ENCODE measurements around the gene MSX1. TPM values are rescaled to one million over a fixed set of nuclear protein-coding genes. Genes with fewer than 3 reads are reported as not detected.

MSX1 gene
- total and polyA plus RNA-seq, 7 experiments from 2014 or later, result not detected

DNA sequence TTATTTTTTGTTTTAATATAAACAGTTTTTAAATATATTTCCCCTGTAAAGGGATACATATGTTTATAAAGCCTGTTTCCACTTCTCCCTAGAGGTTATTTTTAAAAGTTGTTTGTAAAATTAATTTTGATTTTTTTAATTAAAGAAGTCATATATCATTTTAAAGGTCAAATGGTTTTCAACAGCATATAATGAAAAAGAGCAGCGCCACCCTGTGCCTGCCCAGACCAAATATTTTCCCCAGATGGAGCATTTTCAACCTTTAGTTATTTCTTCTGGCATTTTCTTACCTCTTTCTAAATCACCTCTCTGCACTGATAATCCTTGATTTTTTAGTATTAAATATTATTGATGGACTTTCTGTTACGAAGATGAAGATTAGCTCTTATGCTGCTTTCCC lies 21.0 kb downstream of the MSX1 start:
- Mint-ChIP-seq H3K4me3 (no peak overlapping the region), H3K27ac (no peak overlapping the region), H3K36me3 (no peaks in the 10 kb centered on the region), H3K27me3 (peaks cover 8 to 48% (median 44%) of the 10 kb centered on the region in 5 donors), H3K9me3 (no peaks in the 10 kb centered on the region), H3K4me1 (no peaks in the 10 kb centered on the region)
- Histone ChIP-seq H3K4me3 (ENCODE audit: low read length) (no peak overlapping the region), H3K27me3 (ENCODE audit: control insufficient read depth in 2 of 2, insufficient read depth in 2 of 2, low read length in 2 of 2) (no peaks in the 10 kb centered on the region), H3K4me1 (ENCODE audit: control insufficient read depth in 2 of 2, insufficient read depth in 2 of 2, low read length in 2 of 2) (no peaks in the 10 kb centered on the region), H3K36me3 (ENCODE audit: control insufficient read depth in 2 of 3, insufficient read depth in 3 of 3, low read length in 3 of 3) (no peaks in the 10 kb centered on the region), H3K9me3 (ENCODE audit: control insufficient read depth in 2 of 3, low read length in 3 of 3) (no peaks in the 10 kb centered on the region), H3K27ac (ENCODE audit: low read depth, low read length) (no peak overlapping the region)
- DNase-seq, result no peak
- intact Hi-C loops (cut with micrococcal nuclease), result loop anchor here in 1 of 2 donors (1.0 kb wide), 1 partner anchor 392 kb away; no protein-coding TSS in a partner anchor
- CTCF ChIA-PET, result no interaction called here
- POLR2A ChIA-PET, result no interaction called here
- no peak for ATAC-seq

DNA sequence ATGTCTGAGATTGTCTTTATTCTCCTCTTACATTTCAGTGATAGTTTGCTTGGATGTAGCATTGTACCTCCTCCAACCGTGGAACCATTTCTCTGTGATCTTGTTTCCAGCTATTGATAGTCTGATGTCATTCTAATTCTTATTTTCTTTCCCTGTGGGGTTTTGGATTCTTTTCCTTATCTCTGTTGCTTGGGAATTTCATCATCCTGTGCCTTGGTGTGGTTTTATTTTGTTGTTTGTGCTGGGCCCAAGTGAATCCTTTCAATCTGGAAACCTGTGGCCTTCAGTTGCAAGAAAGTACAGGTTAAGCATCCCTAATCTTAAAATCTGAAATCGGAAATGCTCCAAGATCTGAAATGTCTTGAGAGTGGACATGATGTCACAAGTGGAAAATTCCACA lies 22.0 kb downstream of the MSX1 start:
- CTCF ChIA-PET, result no interaction called here
- Histone ChIP-seq H3K9me3 (ENCODE audit: control insufficient read depth in 2 of 3, low read length in 3 of 3) (no peaks in the 10 kb centered on the region), H3K27me3 (ENCODE audit: control insufficient read depth in 2 of 2, insufficient read depth in 2 of 2, low read length in 2 of 2) (no peaks in the 10 kb centered on the region), H3K4me3 (ENCODE audit: low read length) (no peak overlapping the region), H3K36me3 (ENCODE audit: control insufficient read depth in 2 of 3, insufficient read depth in 3 of 3, low read length in 3 of 3) (no peaks in the 10 kb centered on the region), H3K27ac (ENCODE audit: low read depth, low read length) (no peak overlapping the region), H3K4me1 (ENCODE audit: control insufficient read depth in 2 of 2, insufficient read depth in 2 of 2, low read length in 2 of 2) (no peaks in the 10 kb centered on the region)
- peaks cover 8 to 43% (median 38%) of the 10 kb centered on the region in 5 donors for H3K27me3 Mint-ChIP-seq
- DNase-seq, result no peak
- intact Hi-C loops (cut with micrococcal nuclease), result no loop called here
- no peaks in the 10 kb centered on the region for H3K9me3 Mint-ChIP-seq
- POLR2A ChIA-PET, result no interaction called here
- H3K4me3 Mint-ChIP-seq, result no peak overlapping the region
- H3K36me3 Mint-ChIP-seq, result no peaks in the 10 kb centered on the region
- H3K4me1 Mint-ChIP-seq, result no peaks in the 10 kb centered on the region
- H3K27ac Mint-ChIP-seq, result no peak overlapping the region
- no peak for ATAC-seq

DNA sequence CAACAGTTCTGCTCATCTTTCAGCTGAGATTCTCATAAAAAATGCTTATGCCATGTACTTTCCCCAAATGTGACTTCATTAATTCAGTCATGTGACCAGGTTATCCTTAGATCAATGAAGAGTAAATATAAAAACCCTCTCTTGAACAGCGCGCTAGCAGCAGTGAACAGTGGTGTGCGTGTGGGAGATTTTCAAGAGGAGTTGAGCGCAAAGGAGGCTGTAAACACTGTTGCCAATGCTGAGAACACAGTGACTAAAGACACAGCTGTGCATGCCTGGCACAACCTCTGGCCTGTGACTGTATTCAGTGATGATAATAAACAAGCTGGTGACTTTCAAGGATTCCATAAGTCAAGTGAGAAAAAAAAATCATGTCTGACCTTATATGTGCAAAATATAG lies 25.1 kb downstream of the MSX1 start:
- H3K9me3 Mint-ChIP-seq, result no peaks in the 10 kb centered on the region
- no peaks in the 10 kb centered on the region for H3K4me1 Mint-ChIP-seq
- H3K4me3 ChIP-seq (ENCODE audit: low read length), result no peak overlapping the region
- H3K27ac ChIP-seq (ENCODE audit: low read depth, low read length), result no peak overlapping the region
- ATAC-seq, result no peak
- H3K27me3 Mint-ChIP-seq, result peaks cover 8 to 38% (median 24%) of the 10 kb centered on the region in 5 donors
- intact Hi-C loops (cut with micrococcal nuclease), result no loop called here
- H3K36me3 ChIP-seq (ENCODE audit: control insufficient read depth in 2 of 3, insufficient read depth in 3 of 3, low read length in 3 of 3), result no peaks in the 10 kb centered on the region
- no peak overlapping the region for H3K4me3 Mint-ChIP-seq
- no peak for DNase-seq
- H3K36me3 Mint-ChIP-seq, result no peaks in the 10 kb centered on the region
- ChIA-PET CTCF (no interaction called here), POLR2A (no interaction called here)
- H3K27me3 ChIP-seq (ENCODE audit: control insufficient read depth in 2 of 2, insufficient read depth in 2 of 2, low read length in 2 of 2), result no peaks in the 10 kb centered on the region
- H3K9me3 ChIP-seq (ENCODE audit: control insufficient read depth in 2 of 3, low read length in 3 of 3), result no peaks in the 10 kb centered on the region
- no peak overlapping the region for H3K27ac Mint-ChIP-seq
- no peaks in the 10 kb centered on the region for H3K4me1 ChIP-seq (ENCODE audit: control insufficient read depth in 2 of 2, insufficient read depth in 2 of 2, low read length in 2 of 2)

DNA sequence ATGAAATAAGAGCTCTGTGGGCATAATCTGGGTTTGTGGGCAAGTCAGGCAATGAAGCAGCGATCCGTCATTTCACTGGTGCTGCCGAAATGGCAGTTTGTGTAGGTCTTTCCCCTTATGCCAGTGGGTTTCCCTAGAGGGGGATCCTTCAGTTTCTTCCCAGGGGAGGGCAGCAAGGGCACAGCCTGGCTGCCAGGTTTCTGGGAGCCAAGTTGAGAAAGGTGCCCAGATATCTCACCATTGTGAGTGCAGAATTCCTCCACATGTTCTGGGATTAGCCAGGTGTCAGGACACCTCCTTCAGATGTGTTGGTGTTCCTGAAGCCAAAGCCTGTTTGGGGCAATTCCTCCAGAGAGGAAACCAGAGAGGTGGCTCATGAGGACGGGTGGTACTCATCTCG lies 28.0 kb downstream of the MSX1 start:
- peaks cover 3 to 39% (median 26%) of the 10 kb centered on the region in 5 donors for H3K27me3 Mint-ChIP-seq
- ChIA-PET POLR2A (no interaction called here), CTCF (no interaction called here)
- no peak overlapping the region for H3K27ac Mint-ChIP-seq
- intact Hi-C loops (cut with micrococcal nuclease), result no loop called here
- no peaks in the 10 kb centered on the region for H3K4me1 ChIP-seq (ENCODE audit: control insufficient read depth in 2 of 2, insufficient read depth in 2 of 2, low read length in 2 of 2)
- no peaks in the 10 kb centered on the region for H3K36me3 ChIP-seq (ENCODE audit: control insufficient read depth in 2 of 3, insufficient read depth in 3 of 3, low read length in 3 of 3)
- no peaks in the 10 kb centered on the region for H3K9me3 ChIP-seq (ENCODE audit: control insufficient read depth in 2 of 3, low read length in 3 of 3)
- no peak overlapping the region for H3K4me3 ChIP-seq (ENCODE audit: low read length)
- no peaks in the 10 kb centered on the region for H3K27me3 ChIP-seq (ENCODE audit: control insufficient read depth in 2 of 2, insufficient read depth in 2 of 2, low read length in 2 of 2)
- no peak for ATAC-seq
- H3K4me3 Mint-ChIP-seq, result no peak overlapping the region
- no peak for DNase-seq
- no peak overlapping the region for H3K27ac ChIP-seq (ENCODE audit: low read depth, low read length)
- no peaks in the 10 kb centered on the region for H3K36me3 Mint-ChIP-seq
- no peaks in the 10 kb centered on the region for H3K4me1 Mint-ChIP-seq
- peaks cover 0 to 5% (median 0%) of the 10 kb centered on the region in 11 donors for H3K9me3 Mint-ChIP-seq

DNA sequence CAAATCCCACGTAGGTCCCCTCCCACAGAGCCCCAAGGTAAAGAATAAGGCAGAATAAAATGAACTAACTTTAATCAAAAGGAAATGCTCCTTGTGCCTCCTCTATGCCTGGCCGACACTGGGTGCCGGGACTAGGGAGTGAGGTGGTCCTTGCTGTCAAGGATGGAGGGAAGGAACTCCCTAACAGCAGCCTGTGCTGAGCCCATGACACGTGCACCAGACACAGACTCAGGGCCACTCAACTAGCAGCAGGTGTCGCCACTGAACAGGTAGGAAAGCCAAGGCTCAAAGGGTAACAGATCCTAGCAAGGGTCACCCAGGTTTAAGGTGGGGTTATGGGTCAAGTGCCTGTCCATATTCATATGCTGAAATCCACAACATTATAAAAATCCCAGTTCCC lies 29.2 kb downstream of the MSX1 start:
- ATAC-seq (no peak), DNase-seq (no peak)
- Mint-ChIP-seq H3K27me3 (peaks cover 0 to 44% (median 25%) of the 10 kb centered on the region in 5 donors), H3K36me3 (no peaks in the 10 kb centered on the region), H3K4me1 (no peaks in the 10 kb centered on the region), H3K27ac (no peak overlapping the region), H3K9me3 (peaks cover 0 to 6% (median 0%) of the 10 kb centered on the region in 11 donors), H3K4me3 (no peak overlapping the region)
- Histone ChIP-seq H3K27me3 (ENCODE audit: control insufficient read depth in 2 of 2, insufficient read depth in 2 of 2, low read length in 2 of 2) (no peaks in the 10 kb centered on the region), H3K4me1 (ENCODE audit: control insufficient read depth in 2 of 2, insufficient read depth in 2 of 2, low read length in 2 of 2) (no peaks in the 10 kb centered on the region), H3K36me3 (ENCODE audit: control insufficient read depth in 2 of 3, insufficient read depth in 3 of 3, low read length in 3 of 3) (no peaks in the 10 kb centered on the region), H3K9me3 (ENCODE audit: control insufficient read depth in 2 of 3, low read length in 3 of 3) (no peaks in the 10 kb centered on the region), H3K4me3 (ENCODE audit: low read length) (no peak overlapping the region), H3K27ac (ENCODE audit: low read depth, low read length) (no peak overlapping the region)
- intact Hi-C loops (cut with micrococcal nuclease), result no loop called here
- ChIA-PET CTCF (no interaction called here), POLR2A (no interaction called here)

DNA sequence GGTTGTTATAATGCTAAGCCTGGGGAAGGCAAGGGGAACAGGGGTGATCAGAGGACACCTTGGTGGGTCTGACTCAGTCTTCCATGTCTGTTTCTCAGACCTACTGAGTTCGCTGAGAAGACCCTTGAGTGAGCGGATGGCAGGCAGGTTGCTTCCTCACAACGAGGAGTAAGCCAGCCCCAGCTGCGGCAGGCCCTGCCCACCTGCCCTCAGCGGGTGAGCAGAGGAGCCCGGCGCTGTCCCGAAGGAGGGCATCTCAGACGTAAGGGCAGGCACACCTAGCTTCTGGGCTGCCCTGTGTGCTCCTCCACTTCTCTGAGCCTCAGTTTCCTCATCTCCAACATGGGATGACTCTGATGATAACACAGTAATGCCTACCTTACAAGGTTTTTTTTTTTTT lies 30.3 kb downstream of the MSX1 start:
- Histone ChIP-seq H3K27ac (ENCODE audit: low read depth, low read length) (no peak overlapping the region), H3K27me3 (ENCODE audit: control insufficient read depth in 2 of 2, insufficient read depth in 2 of 2, low read length in 2 of 2) (no peaks in the 10 kb centered on the region), H3K9me3 (ENCODE audit: control insufficient read depth in 2 of 3, low read length in 3 of 3) (no peaks in the 10 kb centered on the region), H3K36me3 (ENCODE audit: control insufficient read depth in 2 of 3, insufficient read depth in 3 of 3, low read length in 3 of 3) (no peaks in the 10 kb centered on the region), H3K4me3 (ENCODE audit: low read length) (no peak overlapping the region), H3K4me1 (ENCODE audit: control insufficient read depth in 2 of 2, insufficient read depth in 2 of 2, low read length in 2 of 2) (no peaks in the 10 kb centered on the region)
- CTCF ChIA-PET, result no interaction called here
- H3K4me3 Mint-ChIP-seq, result no peak overlapping the region
- no peak for DNase-seq
- no peaks in the 10 kb centered on the region for H3K36me3 Mint-ChIP-seq
- H3K9me3 Mint-ChIP-seq, result peaks cover 0 to 6% (median 0%) of the 10 kb centered on the region in 11 donors
- ATAC-seq, result no peak
- POLR2A ChIA-PET, result no interaction called here
- intact Hi-C loops (cut with micrococcal nuclease), result no loop called here
- H3K27ac Mint-ChIP-seq, result no peak overlapping the region
- peaks cover 0 to 51% (median 20%) of the 10 kb centered on the region in 5 donors for H3K27me3 Mint-ChIP-seq
- H3K4me1 Mint-ChIP-seq, result no peaks in the 10 kb centered on the region

DNA sequence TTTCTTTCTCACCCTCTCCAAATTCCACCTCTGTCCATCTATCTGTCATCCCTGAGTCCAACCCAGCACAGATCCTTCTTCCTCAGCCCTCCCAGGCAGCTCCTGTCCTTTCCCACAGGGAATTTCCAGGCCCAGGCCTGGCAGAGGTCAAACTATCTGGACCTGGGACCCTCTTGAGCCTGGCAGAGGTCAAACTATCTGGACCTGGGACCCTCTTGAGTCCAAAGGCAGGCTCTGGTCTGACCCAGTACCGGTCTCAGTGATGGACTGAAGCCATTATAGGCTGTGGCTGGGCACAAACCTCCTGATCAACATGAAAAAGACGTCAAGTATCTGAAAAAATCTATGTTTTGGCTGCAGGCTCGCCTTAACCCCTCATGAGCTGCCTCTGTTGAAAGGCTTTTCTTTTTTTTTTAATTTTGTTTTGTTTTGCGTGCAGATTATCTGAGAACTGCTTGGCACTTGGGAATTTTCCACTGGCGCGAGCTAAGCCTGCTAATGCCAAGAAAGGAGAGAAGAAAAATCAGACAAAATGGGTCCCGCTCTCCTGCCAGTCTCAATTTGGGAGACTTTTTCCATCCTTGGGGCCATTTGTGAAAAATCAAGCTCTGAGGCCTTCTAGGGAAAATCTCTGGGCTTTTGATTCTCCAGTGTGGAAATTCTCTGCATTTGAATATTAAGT lies 31.2 kb downstream of the MSX1 start:
- Histone ChIP-seq H3K36me3 (ENCODE audit: control insufficient read depth in 2 of 3, insufficient read depth in 3 of 3, low read length in 3 of 3) (no peaks in the 10 kb centered on the region), H3K27ac (ENCODE audit: low read depth, low read length) (no peak overlapping the region), H3K4me1 (ENCODE audit: control insufficient read depth in 2 of 2, insufficient read depth in 2 of 2, low read length in 2 of 2) (no peaks in the 10 kb centered on the region), H3K4me3 (ENCODE audit: low read length) (no peak overlapping the region), H3K9me3 (ENCODE audit: control insufficient read depth in 2 of 3, low read length in 3 of 3) (no peaks in the 10 kb centered on the region), H3K27me3 (ENCODE audit: control insufficient read depth in 2 of 2, insufficient read depth in 2 of 2, low read length in 2 of 2) (no peaks in the 10 kb centered on the region)
- POLR2A ChIA-PET, result no interaction called here
- no peak overlapping the region for H3K4me3 Mint-ChIP-seq
- ATAC-seq, result no peak
- no peaks in the 10 kb centered on the region for H3K36me3 Mint-ChIP-seq
- peaks cover 0 to 6% (median 0%) of the 10 kb centered on the region in 11 donors for H3K9me3 Mint-ChIP-seq
- no peaks in the 10 kb centered on the region for H3K4me1 Mint-ChIP-seq
- CTCF ChIA-PET, result no interaction called here
- peaks cover 0 to 57% (median 21%) of the 10 kb centered on the region in 5 donors for H3K27me3 Mint-ChIP-seq
- intact Hi-C loops (cut with micrococcal nuclease), result no loop called here
- H3K27ac Mint-ChIP-seq, result no peak overlapping the region
- no peak for DNase-seq
